ENCODE data around the gene MORN1.
A peak's percentile ranks its signal among the peaks of the same experiment; 100 is the strongest.

MORN1 gene

DNA sequence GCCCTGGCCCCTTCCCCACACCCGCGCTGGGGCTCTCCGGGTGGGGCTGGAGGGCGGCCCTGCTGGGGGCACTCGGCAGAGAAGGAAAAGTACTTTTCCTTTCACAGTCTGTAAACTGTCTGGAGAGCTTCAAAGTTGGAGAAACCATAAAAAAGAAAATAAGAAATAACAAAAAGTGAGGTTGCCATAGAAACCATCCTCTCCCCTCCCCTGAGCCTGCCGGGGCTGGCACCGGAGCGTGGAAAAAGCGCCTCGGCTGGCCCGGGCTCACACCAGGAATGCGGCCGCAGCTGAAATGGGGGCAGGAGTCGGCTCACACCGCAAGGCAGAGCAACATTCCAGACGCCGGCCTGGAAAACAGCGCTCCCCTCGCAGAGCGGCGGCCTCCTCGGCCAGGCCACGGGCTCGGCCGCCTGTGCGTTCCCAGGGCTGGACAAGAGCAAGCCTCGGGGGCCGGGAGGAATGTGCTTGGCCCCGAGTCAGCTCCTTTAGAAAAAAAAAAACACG lies 69.2 kb downstream of the MORN1 start:
- Histone ChIP-seq H3F3A (ENCODE audit: insufficient read depth, low read length) (no peaks in the 10 kb centered on the region), H3K9me2 (replicated peaks; ENCODE audit: insufficient read depth, low read length) (no peaks in the 10 kb centered on the region), H4K20me1 (ENCODE audit: insufficient read depth, low read length) (no peaks in the 10 kb centered on the region), H3K4me3 (ENCODE audit: low read length) (no peak overlapping the region), H3K27ac (ENCODE audit: low read length) (no peak overlapping the region), H3K36me3 (replicated peaks; ENCODE audit: insufficient read depth, low read length) (no peaks in the 10 kb centered on the region), H3K27me3 (replicated peaks; ENCODE audit: insufficient read depth, low read length) (peaks cover 96% of the 10 kb centered on the region), H3K4me2 (ENCODE audit: low read depth, low read length) (no peak overlapping the region), H3K4me1 (ENCODE audit: low read length) (no peaks in the 10 kb centered on the region), H3K9ac (ENCODE audit: low read length) (no peak overlapping the region), H2AFZ (ENCODE audit: low read length) (no peak overlapping the region), H3K9me3 (replicated peaks; ENCODE audit: insufficient read depth, low read length) (no peaks in the 10 kb centered on the region), H3K79me2 (ENCODE audit: low read length) (no peaks in the 10 kb centered on the region)
- no peak for DNase-seq
- 0 out of 2 replicates have a peak, but pooled peaks have one; percentile 20 for TF ChIP-seq EZH2phosphoT487 (IDR thresholded peaks at IDR 0.05; ENCODE audit: low read length)
- TF ChIP-seq, protein P1, sequence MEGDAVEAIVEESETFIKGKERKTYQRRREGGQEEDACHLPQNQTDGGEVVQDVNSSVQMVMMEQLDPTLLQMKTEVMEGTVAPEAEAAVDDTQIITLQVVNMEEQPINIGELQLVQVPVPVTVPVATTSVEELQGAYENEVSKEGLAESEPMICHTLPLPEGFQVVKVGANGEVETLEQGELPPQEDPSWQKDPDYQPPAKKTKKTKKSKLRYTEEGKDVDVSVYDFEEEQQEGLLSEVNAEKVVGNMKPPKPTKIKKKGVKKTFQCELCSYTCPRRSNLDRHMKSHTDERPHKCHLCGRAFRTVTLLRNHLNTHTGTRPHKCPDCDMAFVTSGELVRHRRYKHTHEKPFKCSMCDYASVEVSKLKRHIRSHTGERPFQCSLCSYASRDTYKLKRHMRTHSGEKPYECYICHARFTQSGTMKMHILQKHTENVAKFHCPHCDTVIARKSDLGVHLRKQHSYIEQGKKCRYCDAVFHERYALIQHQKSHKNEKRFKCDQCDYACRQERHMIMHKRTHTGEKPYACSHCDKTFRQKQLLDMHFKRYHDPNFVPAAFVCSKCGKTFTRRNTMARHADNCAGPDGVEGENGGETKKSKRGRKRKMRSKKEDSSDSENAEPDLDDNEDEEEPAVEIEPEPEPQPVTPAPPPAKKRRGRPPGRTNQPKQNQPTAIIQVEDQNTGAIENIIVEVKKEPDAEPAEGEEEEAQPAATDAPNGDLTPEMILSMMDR (IDR thresholded peaks at IDR 0.05; ENCODE audit: low read length), result no peak

DNA sequence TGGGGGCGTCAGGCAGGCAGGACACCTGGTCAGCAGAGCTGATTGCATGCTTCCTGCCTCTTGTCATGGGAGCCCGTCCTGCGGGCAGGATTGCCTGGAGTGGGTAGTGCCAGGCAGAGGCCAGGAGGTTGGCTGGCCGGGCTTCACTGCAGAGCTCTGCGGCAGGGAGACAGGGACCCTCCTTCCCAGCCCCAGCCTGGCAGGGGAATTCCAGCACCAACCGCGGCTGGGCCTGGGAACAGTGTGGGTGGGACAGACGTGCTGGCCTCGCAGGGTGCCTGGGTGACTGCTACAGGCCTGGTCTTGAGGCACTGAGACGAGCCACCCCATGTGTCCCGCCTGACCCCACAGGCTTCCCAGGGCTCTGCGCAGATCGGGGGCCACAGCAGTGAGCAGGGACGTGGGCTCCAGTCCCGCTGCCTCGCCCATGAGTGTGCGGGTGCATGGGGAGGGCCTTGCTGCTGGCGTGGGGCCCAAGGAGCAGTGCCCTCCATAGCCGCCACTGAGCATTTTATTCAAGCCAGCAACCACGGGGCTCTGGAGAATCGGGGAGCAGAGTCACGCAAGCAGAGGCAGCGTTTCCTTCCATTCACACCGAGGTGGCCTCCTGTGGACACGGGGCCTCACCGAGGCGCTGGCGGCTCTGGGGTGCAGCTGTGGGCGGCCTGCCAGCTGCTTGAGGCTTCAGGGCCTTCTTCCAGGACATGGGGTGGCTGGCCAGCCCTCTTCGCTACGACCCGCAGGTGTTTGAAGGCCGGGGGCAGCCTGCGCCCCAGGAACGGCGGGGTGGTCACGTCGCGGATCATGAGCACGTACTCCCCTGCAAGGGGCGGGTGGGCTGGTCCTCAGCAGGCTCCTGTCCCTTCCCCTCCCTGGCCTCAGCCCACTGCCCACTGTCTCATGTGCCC lies 70.3 kb downstream of the MORN1 start:
- H3K79me2 ChIP-seq (ENCODE audit: low read length), result no peaks in the 10 kb centered on the region
- H3K9me2 ChIP-seq (replicated peaks; ENCODE audit: insufficient read depth, low read length), result no peaks in the 10 kb centered on the region
- H3K9me3 ChIP-seq (replicated peaks; ENCODE audit: insufficient read depth, low read length), result no peaks in the 10 kb centered on the region
- H3K4me1 ChIP-seq (ENCODE audit: low read length), result no peaks in the 10 kb centered on the region
- H3K4me2 ChIP-seq (ENCODE audit: low read depth, low read length), result no peak overlapping the region
- DNase-seq, result no peak
- H3K27me3 ChIP-seq (replicated peaks; ENCODE audit: insufficient read depth, low read length), result peaks cover 96% of the 10 kb centered on the region
- no peaks in the 10 kb centered on the region for H3K36me3 ChIP-seq (replicated peaks; ENCODE audit: insufficient read depth, low read length)
- H3K9ac ChIP-seq (ENCODE audit: low read length), result no peak overlapping the region
- TF ChIP-seq, protein P1 (IDR thresholded peaks at IDR 0.05; ENCODE audit: low read length), result no peak
- TF ChIP-seq EZH2phosphoT487 (IDR thresholded peaks at IDR 0.05; ENCODE audit: low read length) (no peak), EZH2 (optimal IDR thresholded peaks at IDR 0.05; ENCODE audit: low read depth, low read length) (no peak)
- no peaks in the 10 kb centered on the region for H3F3A ChIP-seq (ENCODE audit: insufficient read depth, low read length)
- no peak overlapping the region for H2AFZ ChIP-seq (ENCODE audit: low read length)
- no peak overlapping the region for H3K27ac ChIP-seq (ENCODE audit: low read length)
- no peak overlapping the region for H3K4me3 ChIP-seq (ENCODE audit: low read length)
- H4K20me1 ChIP-seq (ENCODE audit: insufficient read depth, low read length), result no peaks in the 10 kb centered on the region

DNA sequence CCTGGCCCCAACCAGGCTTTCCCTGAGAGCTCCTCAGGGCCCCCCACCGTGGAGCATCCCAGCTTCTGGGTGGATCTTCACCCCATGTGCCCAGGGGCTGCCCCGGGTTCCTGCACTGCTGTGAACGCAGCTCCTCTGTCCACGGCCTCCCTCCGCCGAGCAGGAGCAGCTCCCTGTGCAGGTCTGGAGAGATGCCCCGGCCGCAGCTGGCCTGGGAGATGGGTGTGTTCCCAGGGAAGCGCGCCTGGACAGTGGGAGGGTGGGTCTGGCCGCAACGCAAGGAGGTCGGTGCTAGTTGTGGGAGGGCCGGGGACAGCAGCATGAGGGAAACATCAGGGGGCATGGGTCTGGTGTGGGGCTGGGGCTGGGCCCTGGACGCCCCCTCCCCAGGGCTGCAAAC lies 71.3 kb downstream of the MORN1 start:
- Histone ChIP-seq H3K9me2 (replicated peaks; ENCODE audit: insufficient read depth, low read length) (no peaks in the 10 kb centered on the region), H4K20me1 (ENCODE audit: insufficient read depth, low read length) (no peaks in the 10 kb centered on the region), H3K79me2 (ENCODE audit: low read length) (no peaks in the 10 kb centered on the region), H3K27ac (ENCODE audit: low read length) (no peak overlapping the region), H3K4me1 (ENCODE audit: low read length) (no peaks in the 10 kb centered on the region), H3K9ac (ENCODE audit: low read length) (no peak overlapping the region), H3K9me3 (replicated peaks; ENCODE audit: insufficient read depth, low read length) (no peaks in the 10 kb centered on the region), H3K36me3 (replicated peaks; ENCODE audit: insufficient read depth, low read length) (no peaks in the 10 kb centered on the region), H3K4me3 (ENCODE audit: low read length) (no peak overlapping the region), H2AFZ (ENCODE audit: low read length) (no peak overlapping the region), H3F3A (ENCODE audit: insufficient read depth, low read length) (no peaks in the 10 kb centered on the region), H3K27me3 (replicated peaks; ENCODE audit: insufficient read depth, low read length) (peaks cover 94% of the 10 kb centered on the region), H3K4me2 (ENCODE audit: low read depth, low read length) (no peak overlapping the region)
- no peak for DNase-seq
- TF ChIP-seq EZH2 (optimal IDR thresholded peaks at IDR 0.05; ENCODE audit: low read depth, low read length) (no peak), EZH2phosphoT487 (IDR thresholded peaks at IDR 0.05; ENCODE audit: low read length) (no peak)
- TF ChIP-seq, protein P1 (IDR thresholded peaks at IDR 0.05; ENCODE audit: low read length), result no peak

All from MM.1S (cell line).